Superior temporal gyrus (tissue), 1 donor: ENCODE measurements around the gene AIMP1.
"Not testable (repeated sequence)": the region's sequence is repeated elsewhere in the genome, so short reads cannot be mapped to it uniquely, and the experiment has no call there.

Experiments used
- DNase-seq: peaks from one replicate; pipeline ENCODE4 v3.0.0-alpha.2; 2016; ENCODE audit errors: extremely low spot score

AIMP1 gene

DNA sequence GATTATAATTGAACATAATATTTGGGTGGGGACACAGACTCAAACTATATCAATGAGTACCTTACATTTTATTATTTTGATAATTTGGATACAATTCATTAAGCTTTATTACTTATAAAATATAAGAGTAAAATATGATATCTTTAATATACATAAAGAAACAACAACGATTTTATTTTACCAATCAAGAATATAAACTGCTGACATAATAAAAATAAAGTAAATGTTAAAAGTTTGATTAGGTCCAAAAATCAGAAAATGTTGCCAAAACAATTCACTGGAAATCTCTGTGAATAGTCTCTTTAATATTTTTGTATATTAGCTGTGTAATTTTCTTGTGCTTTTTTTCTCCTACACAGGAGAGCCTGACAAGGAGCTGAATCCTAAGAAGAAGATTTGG, 30.8 kb downstream of the AIMP1 start:
- no peak for DNase-seq

DNA sequence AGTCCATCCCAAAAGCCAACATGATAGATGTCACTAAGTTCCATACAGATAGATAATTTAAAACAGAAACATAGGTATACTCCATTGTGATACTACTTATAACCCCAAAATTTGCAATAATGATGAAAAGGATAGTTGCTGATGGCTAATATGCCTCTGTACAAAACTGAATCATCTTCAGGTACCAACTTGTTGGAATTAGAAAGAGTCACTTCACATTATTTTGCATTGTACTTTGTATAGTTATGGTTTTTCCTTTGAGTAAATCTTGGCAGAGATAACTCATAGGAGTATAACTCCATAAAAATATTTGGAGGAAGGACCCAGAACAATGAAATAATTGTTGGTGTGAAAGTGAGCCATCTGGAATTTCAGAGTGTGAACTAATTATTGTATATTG, 34.7 kb downstream of the AIMP1 start:
- DNase-seq = no peak

DNA sequence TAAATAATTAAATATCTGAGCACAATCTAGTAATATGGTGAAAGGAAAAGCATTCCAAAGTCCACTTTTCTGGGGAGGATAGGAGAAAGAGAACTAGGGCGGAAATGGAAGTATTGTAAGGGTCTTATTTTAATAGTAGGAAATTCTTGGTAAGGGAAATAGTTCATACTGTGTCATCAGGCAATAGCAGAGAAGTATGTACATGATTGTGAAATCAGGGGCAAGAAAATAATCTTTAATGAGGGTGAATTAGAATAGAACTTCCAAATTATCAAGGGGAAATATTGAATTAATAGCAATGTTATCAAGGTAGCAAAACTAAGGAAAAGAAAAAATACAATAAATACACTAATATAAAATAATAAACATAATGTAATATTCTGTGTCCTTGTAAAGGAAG, 37.4 kb downstream of the AIMP1 start:
- no peak for DNase-seq

DNA sequence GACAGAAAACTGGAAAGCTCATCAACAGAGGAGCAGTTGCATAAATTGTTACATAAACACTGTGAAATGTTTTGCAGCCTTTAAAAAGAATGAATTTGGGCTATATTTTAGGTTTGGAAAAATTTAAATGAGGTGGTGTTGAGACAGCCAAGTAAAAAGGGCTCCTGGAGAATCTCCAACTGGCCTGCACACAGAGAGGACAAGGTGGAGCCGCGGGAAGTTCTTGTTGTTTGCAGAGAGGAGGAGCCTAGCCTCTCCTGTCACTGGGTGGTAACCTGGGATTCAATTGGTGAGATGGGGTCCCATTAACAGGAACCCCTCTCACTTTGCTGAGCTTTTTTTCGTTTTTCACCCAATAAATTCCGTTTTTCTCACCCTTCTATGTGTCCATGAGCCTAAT, 38.8 kb downstream of the AIMP1 start:
- no peak for DNase-seq

DNA sequence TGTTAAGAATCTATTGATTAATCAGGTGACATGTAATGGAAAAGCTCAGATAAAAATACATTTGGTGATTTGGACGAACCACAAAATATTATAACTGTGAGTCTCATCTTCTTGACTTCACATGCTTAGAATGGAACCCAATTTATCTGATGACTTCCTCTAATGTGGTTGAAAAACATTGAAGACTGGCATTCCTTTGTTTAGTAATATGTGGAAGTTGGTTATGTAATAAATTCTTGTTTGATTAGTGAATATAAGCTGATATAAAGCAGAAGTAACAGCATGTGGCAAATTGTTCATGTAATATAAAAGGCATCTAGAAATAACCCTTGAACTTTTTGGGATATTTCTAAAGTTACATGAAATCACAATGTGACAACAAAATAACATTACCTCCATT, 42.5 kb downstream of the AIMP1 start:
- no peak for DNase-seq

DNA sequence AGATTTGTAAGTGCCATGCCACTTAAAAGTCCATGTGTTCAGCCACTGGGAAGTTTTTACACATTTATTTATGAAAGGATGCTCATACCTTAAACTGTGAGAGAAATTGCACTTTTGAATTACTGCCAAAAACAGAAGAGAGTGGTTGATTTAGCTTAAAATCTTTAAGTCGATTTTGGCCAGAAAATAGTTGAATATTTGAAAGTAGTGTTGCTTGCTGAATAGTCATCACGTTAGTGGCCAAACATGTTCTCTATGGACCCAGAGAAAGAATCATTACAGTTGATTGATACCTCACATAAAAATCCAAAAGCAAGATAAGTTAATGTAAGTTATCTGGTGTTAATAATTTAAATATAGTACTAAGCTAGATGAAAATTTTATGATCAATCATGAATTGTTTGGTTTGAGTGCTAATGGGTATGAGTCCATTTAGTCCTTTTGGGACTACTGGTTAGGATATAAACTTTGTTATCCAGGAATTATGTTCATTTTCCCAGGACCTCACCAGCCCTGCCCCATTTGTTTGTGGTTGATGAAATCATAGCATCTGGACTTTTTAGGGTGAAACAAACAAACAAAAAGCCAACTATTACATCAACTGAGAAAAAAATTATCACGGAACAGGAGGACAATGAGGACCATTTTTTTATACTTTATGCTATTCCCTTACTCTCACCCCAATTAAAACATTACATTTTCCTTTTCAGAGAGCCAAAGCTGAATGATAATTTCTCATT, 45.9 kb downstream of the AIMP1 start:
- DNase-seq = no peak

DNA sequence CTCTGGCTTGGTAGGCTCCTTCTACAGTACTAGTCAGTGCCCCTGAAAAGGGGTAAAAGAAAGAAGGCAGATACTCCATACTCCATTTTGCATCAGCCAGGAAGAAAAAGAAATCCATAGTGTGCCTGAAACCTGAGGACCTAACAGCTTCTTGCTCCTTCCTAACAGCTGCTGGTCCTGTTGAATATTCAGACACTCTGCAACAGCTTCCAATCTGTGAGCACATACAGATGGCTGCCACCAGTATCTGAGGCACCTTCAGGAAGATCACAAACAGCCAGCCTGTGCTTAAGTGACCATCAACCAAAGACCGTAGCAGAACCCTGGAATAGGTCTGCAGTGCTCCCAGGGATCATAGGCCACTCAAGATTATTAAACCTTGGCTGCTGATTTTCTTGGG, 47.9 kb downstream of the AIMP1 start:
- no peak for DNase-seq

DNA sequence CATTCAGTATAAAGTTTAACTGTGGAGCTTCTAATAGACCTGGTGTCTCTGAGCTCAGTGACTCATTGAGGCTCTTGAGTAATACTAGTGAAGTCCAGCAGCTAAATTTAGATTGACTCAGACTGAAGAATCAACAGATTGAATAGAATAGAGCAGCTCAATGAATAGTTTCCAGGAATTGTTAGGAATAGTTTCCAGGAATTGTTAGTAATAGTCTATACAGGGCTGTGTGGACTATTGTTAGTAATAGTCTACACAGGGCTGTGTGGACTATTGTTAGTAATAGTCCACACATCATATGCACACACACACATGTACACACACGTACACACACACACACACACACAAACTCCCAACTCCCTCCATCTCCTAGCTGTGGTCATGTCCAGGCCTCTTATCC, 49.3 kb downstream of the AIMP1 start:
- peak; percentile 45 for DNase-seq

DNA sequence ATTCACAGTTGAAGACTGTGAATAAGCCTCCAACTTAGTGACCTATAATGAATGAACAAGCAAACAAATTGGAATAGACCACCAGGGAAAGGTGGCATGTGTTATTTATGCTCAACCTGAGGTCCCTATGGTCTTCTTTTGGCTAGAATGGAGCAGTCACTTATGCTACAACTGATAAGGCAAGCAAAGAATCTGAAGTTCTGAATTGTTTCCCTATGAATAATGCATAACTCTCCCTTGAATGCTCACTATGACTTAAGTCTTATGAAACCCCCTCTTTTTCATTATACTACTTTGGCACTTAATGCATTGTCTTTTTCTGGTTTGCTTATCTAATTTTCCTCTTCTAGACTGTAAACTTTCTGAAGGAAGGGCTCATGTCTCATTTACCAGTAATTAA, 49.7 kb downstream of the AIMP1 start:
- no peak for DNase-seq

DNA sequence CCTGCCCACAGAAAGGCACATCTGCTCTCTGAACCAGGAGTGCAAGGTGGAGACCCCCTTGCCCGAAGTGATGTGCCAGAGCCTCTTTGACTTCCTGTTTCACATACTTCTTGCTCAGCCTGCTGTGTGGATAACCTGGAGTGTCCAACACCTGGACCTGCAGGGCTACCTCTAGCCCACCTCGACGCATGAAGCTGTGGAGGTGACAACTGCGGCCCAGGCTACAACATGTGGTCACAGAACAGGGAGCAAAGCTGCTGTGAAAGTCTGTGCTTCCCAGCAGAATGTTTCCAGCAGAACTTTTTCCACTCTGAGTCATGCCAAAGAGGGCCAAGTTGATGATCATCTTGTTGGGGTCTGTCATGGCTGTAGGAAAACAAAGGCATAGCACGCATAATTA, 50.7 kb downstream of the AIMP1 start:
- DNase-seq = no peak

DNA sequence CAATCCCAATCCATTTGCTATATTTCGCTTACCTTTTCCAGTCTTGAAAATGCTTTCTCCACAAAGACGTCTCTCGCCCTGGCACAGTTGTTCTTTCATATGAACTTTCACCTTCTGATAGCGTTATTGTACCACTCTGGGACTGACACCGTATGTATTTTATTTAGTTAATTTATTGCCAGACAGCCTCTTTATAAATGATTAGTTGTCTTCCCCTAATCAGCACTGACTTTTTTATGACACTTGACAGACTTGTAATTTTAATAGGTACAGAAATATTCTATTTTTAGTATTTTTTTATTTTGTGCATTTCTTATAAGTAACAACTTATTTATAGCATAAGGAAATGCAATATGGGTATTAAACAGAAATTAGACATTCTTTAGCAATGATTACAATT, 52.3 kb downstream of the AIMP1 start, which contains the start of gene GIMD1:
Gene GIMD1, minus strand, starts transcription at position 101 of the 400 bp plus-strand sequence. CDS start 1,343 bp downstream, outside the sequence.
- DNase-seq = no peak

DNA sequence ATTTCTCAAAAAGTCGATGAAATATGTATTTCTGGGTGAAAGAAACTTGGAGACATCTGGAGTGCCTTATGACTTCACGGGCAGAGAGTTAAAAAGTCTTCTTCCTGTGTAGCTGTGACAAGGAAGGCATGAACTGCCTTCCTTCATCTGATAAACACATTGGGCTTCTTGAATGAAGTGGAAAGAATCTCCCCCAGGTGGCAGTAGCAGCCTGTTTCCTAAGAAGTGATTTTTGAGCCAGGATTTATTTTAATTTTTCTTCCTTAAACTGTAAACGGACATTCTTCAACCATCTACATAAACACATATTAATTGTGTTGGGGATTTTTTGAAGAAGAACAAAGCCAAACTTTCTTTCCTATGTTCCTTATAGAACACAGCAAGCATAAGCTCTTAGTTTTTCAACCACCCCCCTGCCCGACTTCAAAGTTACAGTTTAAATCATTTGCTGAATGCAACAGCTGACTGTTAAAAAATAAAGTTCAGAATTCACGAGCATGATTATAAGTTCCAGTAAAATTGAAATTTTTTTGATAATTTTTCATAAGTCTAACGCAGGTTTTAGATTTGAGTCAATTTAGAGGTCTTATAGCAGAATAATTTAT, 53.2 kb downstream of the AIMP1 start:
- DNase-seq = peak; percentile 71

DNA sequence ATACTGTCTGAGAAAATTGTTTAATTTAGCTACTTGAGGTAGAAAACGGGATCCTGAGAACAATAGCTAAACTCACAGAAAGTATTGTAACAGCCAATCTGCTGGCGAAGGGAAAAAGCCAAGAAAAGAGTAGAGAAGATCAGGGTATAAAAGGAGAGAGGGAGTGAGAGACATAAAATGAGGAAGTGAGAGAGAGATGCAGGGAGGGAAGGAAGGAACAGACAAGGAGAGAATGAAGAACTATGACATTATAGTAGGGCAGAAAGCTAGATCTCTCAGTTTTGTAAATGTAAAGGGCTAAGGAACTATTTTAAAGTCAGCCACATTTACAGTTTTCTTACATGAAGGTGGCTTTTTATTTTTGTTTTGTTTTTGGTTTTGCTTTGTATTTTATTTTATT, 53.9 kb downstream of the AIMP1 start:
- DNase-seq = no peak

DNA sequence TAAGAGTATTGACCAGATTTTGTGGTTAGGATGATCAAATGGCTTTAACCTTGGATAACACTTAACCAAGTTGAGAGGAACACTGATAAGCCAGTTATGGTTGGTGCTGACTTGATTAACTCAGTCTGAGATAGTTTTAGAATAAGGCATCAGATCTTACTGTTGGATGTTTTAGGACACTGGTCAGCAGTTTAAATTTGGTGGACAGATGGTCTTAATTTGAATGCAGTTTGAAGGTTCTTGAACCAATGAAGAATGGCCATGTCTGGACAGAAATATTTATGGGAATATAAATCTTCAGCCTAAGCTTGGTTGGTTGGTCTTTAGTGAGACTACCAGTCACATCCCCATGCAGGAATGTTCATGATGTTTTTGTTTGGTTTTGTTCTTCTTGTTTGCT, 54.8 kb downstream of the AIMP1 start:
- no peak for DNase-seq

DNA sequence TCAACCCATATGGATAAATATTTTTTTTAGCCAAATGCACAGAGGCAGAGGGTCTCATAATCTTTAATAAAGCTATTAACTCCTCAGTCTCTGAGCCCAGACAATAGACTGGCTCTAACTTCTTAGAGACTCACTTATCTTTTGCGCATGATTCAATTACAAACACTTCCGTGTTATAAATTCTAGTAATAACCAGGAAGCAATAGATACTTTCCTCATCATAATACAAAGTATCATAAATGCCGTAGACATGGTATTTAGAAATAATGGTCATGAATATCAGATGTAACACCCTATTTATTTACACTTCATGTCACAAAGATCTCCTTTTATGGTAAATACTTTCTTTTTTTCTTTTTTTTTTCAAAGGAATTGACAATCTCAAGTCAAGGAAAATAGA, 56.7 kb downstream of the AIMP1 start:
- no peak for DNase-seq

DNA sequence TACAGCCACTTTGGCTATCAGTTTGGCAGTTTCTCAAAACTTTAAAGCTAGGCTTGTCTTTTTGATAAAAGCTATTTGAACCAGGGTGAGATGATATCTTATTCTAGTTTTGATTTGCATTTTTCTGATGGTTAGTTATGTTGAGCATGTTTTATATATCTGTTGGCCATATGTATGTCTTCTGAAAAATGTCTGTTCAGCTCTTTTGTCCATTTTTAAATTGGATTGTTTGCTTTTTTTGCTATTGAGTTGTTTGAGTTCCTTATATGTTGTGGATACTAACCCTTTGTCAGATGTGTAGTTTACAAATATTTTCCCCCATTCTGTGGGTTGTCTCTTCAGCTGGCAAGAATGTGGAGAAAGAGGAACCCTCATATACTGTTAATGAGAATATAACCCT, 63.8 kb downstream of the AIMP1 start:
- DNase-seq = no peak

DNA sequence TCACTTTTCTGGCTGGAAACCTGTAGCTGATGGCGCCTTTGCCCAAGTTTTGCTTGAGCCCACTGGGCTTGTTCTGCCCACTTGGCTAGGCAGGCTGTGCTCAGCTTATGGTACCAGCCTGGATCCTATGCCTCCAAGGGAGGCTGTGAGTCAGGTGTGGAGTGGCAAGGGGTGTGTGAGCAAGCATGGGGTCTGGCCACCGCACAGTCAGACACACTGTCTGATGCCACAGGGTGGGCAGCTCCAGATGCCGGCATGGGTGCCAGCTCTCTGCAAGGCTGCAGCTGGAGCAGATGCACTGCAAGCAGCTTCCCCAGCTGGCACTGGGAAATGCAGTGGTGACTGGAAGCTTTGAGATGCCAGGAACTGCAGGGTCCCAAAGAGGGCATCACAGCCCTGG, 68.5 kb downstream of the AIMP1 start:
- no peak for DNase-seq

DNA sequence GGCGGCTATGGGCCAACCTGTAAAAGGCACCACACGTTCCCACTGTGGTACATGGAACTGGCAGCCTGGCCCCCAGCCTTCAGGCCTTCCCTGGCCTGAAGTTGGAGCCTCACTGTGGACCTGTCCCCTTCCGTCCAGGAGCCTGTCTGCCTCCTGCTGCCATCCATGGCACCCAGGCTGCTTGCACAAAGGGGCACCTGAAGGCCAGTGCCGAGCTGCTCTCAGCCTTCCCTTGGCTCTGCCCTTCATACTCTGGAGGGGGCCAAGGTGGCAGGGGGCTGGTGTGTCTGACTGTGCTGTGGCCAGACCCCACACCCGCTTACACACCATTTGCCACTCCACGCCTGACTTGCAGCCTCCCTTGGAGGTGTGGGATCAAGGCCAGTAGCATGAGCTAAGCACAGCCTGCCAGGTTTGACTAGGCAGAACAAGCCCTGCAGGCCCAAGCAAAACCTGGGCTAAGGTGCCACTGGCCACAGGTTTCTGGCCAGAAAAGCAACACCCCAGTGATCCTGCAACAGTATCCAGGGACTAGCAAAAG, 69.6 kb downstream of the AIMP1 start:
- DNase-seq = no peak

DNA sequence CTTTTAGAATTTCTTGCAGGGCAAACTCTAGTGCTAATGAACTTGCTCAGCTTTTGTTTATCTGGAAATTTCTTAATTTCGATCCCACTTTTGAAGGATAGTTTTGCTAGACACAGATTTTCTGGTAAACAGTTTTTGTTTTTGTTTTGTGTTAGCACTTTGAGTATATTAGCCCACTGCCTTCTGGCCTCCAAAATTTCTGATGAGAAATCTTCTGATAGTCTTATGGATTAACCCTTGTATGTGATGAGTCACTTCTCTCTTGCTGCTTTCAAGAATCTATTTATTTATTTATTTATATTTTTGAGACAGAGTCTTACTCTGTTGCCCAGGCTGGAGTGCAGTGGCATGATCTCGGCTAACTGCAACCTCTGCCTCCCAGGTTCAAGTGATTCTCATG, 79.2 kb downstream of the AIMP1 start:
- DNase-seq = no peak

DNA sequence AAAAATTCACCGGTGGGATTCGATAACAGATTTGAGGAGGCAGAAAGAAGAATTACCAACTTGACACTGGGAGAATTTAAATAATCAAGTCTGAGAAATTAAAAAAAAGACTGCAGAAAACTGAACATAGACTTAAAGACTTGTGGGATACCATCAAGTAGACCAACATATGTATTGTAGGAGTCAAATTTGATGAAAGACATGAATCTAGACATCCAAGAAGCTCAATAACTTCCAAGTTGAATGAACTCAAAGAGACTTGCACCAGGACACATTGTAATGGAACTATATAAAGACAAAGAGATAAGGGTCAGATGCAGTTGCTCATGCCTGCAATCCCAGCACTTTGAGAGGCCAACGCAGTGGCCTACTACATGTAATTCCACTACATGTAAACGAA, 82.5 kb downstream of the AIMP1 start:
- not testable (repeated sequence) for DNase-seq
